ENCODE measurements around the gene PIM3.
"Not testable (repeated sequence)": the region's sequence is repeated elsewhere in the genome, so short reads cannot be mapped to it uniquely, and the experiment has no call there.

Gene PIM3

GRCh38 chr22:49943771-49944398 is 16.7 kb upstream of the PIM3 start:
- no peak for DNase-seq

- DNase-seq: no peak
These were observed 16.1 kb upstream of the PIM3 start for GRCh38 chr22:49944399-49944891.

GRCh38 chr22:49945042-49945794 is 15.4 kb upstream of the PIM3 start:
- DNase-seq: not testable (repeated sequence)

GRCh38 chr22:49946612-49947295 is 13.8 kb upstream of the PIM3 start:
- DNase-seq: no peak

- DNase-seq: no peak
These were observed 13.3 kb upstream of the PIM3 start for GRCh38 chr22:49947296-49947622.

GRCh38 chr22:49948116-49948957 is 12.2 kb upstream of the PIM3 start:
- DNase-seq: no peak

GRCh38 chr22:49948958-49949913 is 11.3 kb upstream of the PIM3 start:
- no peak for DNase-seq

GRCh38 chr22:49949914-49950292 is 10.7 kb upstream of the PIM3 start:
- DNase-seq: no peak

- no peak for DNase-seq
These were observed 10.1 kb upstream of the PIM3 start for GRCh38 chr22:49950396-49950994.

GRCh38 chr22:49951000-49951677 is 9.4 kb upstream of the PIM3 start:
- no peak for DNase-seq

GRCh38 chr22:49951678-49951985 is 8.9 kb upstream of the PIM3 start:
- no peak for DNase-seq

- no peak for DNase-seq
These were observed 8.3 kb upstream of the PIM3 start for GRCh38 chr22:49951986-49952896.

- DNase-seq: no peak
These were observed 7.4 kb upstream of the PIM3 start for GRCh38 chr22:49953027-49953679.

GRCh38 chr22:49953680-49954344 is 6.8 kb upstream of the PIM3 start:
- DNase-seq: no peak

- DNase-seq: no peak
These were observed 6.2 kb upstream of the PIM3 start for GRCh38 chr22:49954354-49954753.

GRCh38 chr22:49954991-49955580 is 5.5 kb upstream of the PIM3 start:
- no peak for DNase-seq

GRCh38 chr22:49955581-49956417 is 4.8 kb upstream of the PIM3 start:
- no peak for DNase-seq

- DNase-seq: no peak
These were observed 4.2 kb upstream of the PIM3 start for GRCh38 chr22:49956418-49956770.
